ENCODE measurements around the gene APLF. TPM values are rescaled to one million over a fixed set of nuclear protein-coding genes. Genes with fewer than 3 reads are reported as not detected.

The APLF gene
- total and polyA plus RNA-seq, 2 experiments from 2014 or later: 3.1 to 5.9 TPM

DNA sequence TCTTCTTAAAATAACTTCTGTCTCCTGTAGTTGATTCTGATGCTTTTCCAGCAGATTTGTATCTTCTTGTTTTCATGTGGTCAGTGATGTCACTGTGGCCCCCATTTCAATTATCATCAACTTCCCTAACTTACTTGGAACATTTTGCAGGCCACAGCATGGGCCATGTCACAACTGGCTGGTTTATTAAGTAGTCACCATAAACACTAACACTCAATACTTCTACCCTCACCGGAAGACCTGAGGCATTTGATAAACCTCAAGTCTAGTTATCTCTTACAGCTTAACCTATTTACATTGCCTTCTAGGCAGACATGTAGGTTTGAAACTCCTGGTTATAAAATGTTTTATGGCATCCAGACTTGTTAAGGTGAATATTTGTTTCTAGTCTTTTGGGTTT, 138.6 kb downstream of the APLF start:
- Histone ChIP-seq H3K36me3 (no peaks in the 10 kb centered on the region), H3K27me3 (no peaks in the 10 kb centered on the region), H3K9me3 (ENCODE audit: low read depth) (no peaks in the 10 kb centered on the region), H3K4me3 (no peak overlapping the region), H3K4me1 (ENCODE audit: low read depth) (no peaks in the 10 kb centered on the region), H3K27ac (no peak overlapping the region)
- TF ChIP-seq, protein P1, sequence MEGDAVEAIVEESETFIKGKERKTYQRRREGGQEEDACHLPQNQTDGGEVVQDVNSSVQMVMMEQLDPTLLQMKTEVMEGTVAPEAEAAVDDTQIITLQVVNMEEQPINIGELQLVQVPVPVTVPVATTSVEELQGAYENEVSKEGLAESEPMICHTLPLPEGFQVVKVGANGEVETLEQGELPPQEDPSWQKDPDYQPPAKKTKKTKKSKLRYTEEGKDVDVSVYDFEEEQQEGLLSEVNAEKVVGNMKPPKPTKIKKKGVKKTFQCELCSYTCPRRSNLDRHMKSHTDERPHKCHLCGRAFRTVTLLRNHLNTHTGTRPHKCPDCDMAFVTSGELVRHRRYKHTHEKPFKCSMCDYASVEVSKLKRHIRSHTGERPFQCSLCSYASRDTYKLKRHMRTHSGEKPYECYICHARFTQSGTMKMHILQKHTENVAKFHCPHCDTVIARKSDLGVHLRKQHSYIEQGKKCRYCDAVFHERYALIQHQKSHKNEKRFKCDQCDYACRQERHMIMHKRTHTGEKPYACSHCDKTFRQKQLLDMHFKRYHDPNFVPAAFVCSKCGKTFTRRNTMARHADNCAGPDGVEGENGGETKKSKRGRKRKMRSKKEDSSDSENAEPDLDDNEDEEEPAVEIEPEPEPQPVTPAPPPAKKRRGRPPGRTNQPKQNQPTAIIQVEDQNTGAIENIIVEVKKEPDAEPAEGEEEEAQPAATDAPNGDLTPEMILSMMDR (IDR thresholded peaks at IDR 0.05; ENCODE audit: low read depth, low read length): no peak
- DNase-seq (ENCODE audit: low read depth in 1 of 2, low spot score in 1 of 2): no peak

DNA sequence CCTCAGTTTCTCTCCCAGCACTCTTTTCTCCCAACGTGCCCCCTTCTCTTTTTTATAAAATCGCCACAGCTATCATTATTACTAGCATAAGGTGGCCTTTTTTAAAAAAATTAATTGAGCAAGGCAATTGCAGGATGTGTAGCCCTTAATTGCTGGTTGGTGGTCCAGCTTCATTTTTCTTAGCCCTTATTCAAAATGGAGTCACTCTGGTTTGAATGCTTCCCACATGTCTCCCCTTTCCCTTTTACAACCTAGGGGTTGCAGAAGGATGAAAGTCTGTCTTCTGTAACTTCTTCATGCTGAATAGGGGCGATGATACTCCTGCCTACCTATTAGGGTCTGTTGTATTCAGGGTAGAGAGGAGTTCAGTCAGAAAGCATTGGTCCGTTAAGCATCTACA, 139.4 kb downstream of the APLF start:
- DNase-seq (ENCODE audit: low read depth in 1 of 2, low spot score in 1 of 2): no peak
- Histone ChIP-seq H3K4me1 (ENCODE audit: low read depth) (no peaks in the 10 kb centered on the region), H3K36me3 (no peaks in the 10 kb centered on the region), H3K9me3 (ENCODE audit: low read depth) (no peaks in the 10 kb centered on the region), H3K4me3 (no peak overlapping the region), H3K27me3 (no peaks in the 10 kb centered on the region), H3K27ac (no peak overlapping the region)
- TF ChIP-seq, protein P1 (IDR thresholded peaks at IDR 0.05; ENCODE audit: low read depth, low read length): no peak

DNA sequence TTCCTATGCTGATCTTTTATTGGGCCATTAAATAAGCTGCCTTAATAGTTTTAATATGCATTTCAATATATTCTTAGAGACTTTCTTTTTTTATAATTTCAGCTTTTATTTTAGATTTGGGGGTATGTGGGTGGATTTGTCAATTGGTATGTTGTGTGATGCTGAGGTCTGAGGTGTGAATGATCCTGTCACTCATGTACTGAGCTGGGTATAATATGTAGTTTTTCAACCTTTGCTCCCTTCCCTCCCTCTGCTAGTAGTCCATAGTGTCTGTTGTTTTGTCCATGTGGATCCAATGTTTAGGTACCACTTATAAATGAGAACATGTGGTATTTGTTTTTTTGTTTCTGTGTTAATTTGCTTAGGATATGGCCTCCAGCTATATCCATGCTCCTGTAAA, 140.5 kb downstream of the APLF start:
- TF ChIP-seq, protein P1 (IDR thresholded peaks at IDR 0.05; ENCODE audit: low read depth, low read length): no peak
- no peaks in the 10 kb centered on the region for H3K9me3 ChIP-seq (ENCODE audit: low read depth)
- DNase-seq (ENCODE audit: low read depth in 1 of 2, low spot score in 1 of 2): no peak

DNA sequence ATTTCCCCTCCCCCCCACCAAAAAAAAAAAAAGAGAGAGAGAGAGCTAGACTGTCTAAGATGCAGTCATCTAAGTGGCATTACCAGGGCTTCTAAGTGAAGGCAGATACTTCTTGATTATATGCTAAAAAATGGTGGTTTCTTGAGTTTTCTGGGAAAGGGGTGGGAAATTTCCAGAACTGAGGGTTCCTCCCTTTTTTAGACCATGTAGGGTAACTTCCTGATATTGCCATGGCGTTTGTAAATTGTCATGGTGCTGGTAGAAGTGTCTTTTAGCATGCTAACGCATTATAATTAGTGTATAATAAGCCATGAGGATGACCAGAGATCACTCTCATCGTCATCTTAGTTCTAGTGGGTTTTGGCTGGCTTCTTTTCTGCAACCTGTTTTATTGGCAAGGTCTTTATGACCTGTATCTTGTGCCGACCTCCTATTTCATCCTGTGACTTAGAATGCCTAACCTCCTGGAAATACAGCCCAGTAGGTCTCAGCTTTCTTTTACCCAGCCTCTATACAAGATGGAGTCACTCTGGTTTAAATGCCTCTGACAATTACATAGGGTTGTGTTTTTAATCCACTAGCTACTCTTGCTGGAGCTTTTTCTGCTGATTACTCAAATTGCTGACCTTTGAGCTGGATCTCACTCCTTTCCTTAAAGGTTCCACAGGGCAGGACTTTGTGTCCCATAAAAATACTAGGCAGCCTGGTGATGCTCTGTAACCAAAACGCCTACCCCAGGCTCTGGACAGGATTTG, 145.6 kb downstream of the APLF start:
- no peaks in the 10 kb centered on the region for H3K36me3 ChIP-seq
- no peaks in the 10 kb centered on the region for H3K9me3 ChIP-seq (ENCODE audit: low read depth)
- H3K4me1 ChIP-seq (ENCODE audit: low read depth): no peaks in the 10 kb centered on the region
- H3K27ac ChIP-seq: no peak overlapping the region
- no peak for DNase-seq (ENCODE audit: low read depth in 1 of 2, low spot score in 1 of 2)
- H3K4me3 ChIP-seq: no peak overlapping the region
- TF ChIP-seq, protein P1 (IDR thresholded peaks at IDR 0.05; ENCODE audit: low read depth, low read length): no peak
- H3K27me3 ChIP-seq: no peaks in the 10 kb centered on the region

More for the DNA sequence above, 140.5 kb downstream of the APLF start:
- Histone ChIP-seq H3K27me3 (no peaks in the 10 kb centered on the region), H3K4me1 (ENCODE audit: low read depth) (no peaks in the 10 kb centered on the region), H3K36me3 (no peaks in the 10 kb centered on the region), H3K27ac (no peak overlapping the region), H3K4me3 (no peak overlapping the region)

DNA sequence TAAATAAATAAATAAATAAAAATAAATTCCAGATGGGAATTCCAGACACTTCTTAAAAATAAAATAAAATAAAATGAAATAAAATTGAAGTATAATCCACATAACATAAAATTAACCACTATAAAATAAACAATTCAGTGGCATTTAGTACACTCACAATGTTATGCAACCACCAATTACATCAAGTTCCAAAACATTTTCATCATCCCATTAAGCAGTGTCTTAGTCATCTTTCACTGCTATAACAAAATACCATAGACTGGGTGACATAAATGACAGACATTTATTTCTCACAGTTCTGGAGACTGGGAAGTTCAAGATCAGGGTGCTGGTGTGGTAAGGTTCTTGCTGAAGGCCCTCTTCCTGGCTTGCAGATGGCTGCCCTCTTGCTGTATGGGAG, 153.4 kb downstream of the APLF start:
- no peak for DNase-seq (ENCODE audit: low read depth in 1 of 2, low spot score in 1 of 2)
- Histone ChIP-seq H3K27me3 (no peaks in the 10 kb centered on the region), H3K4me3 (no peak overlapping the region), H3K9me3 (ENCODE audit: low read depth) (no peaks in the 10 kb centered on the region), H3K36me3 (no peaks in the 10 kb centered on the region), H3K27ac (no peak overlapping the region), H3K4me1 (ENCODE audit: low read depth) (no peaks in the 10 kb centered on the region)
- TF ChIP-seq, protein P1 (IDR thresholded peaks at IDR 0.05; ENCODE audit: low read depth, low read length): no peak
